ENCODE data around the gene FAM131B. TPM values are rescaled to one million over a fixed set of nuclear protein-coding genes. Genes with fewer than 3 reads are reported as not detected.

FAM131B gene
- total RNA-seq, 1 experiment from 2014 or later, result 17.3 TPM

GRCh38 chr7:143314127-143314526 lies 48.4 kb downstream of the FAM131B start:
- no peak overlapping the region for H3T11ph ChIP-seq (ENCODE audit: low read length)
- no peaks in the 10 kb centered on the region for H3K23me2 ChIP-seq (ENCODE audit: insufficient read length, low read depth, low read length, poor library complexity, severe bottlenecking)
- H4K8ac ChIP-seq (replicated peaks; ENCODE audit: insufficient read length, low read depth, low read length), result no peak overlapping the region
- H4K5ac ChIP-seq (ENCODE audit: insufficient read length, low read depth, low read length), result no peak overlapping the region
- no peak overlapping the region for H2AK5ac ChIP-seq (ENCODE audit: insufficient read length, low read length)
- no peak overlapping the region for H3K56ac ChIP-seq (ENCODE audit: insufficient read length, low read depth, low read length)
- no peak overlapping the region for H3K14ac ChIP-seq (ENCODE audit: insufficient read depth, low read length)
- Mint-ChIP-seq H3K27me3 (ENCODE audit: low read depth) (no peaks in the 10 kb centered on the region), H3K4me1 (peaks cover 0 to 11% of the 10 kb centered on the region in 2 experiments; a peak in 2 of 4 replicates), H3K9me3 (no peaks in the 10 kb centered on the region), H3K36me3 (ENCODE audit: insufficient read depth in 1 of 3, low read depth in 3 of 3) (peaks cover 0 to 4% (median 4%) of the 10 kb centered on the region in 3 experiments; a peak in 3 of 7 replicates), H3K27ac (no peak overlapping the region), H3K4me3 (no peak overlapping the region)
- no peaks in the 10 kb centered on the region for H3K79me1 ChIP-seq (ENCODE audit: insufficient read depth, low read depth, low read length, poor library complexity, severe bottlenecking)
- H3K27me3 ChIP-seq (ENCODE audit: insufficient read depth, low read length), result no peaks in the 10 kb centered on the region
- H3K4me2 ChIP-seq (ENCODE audit: insufficient read depth, insufficient read length, low read length), result no peak overlapping the region
- TF ChIP-seq, protein P1, sequence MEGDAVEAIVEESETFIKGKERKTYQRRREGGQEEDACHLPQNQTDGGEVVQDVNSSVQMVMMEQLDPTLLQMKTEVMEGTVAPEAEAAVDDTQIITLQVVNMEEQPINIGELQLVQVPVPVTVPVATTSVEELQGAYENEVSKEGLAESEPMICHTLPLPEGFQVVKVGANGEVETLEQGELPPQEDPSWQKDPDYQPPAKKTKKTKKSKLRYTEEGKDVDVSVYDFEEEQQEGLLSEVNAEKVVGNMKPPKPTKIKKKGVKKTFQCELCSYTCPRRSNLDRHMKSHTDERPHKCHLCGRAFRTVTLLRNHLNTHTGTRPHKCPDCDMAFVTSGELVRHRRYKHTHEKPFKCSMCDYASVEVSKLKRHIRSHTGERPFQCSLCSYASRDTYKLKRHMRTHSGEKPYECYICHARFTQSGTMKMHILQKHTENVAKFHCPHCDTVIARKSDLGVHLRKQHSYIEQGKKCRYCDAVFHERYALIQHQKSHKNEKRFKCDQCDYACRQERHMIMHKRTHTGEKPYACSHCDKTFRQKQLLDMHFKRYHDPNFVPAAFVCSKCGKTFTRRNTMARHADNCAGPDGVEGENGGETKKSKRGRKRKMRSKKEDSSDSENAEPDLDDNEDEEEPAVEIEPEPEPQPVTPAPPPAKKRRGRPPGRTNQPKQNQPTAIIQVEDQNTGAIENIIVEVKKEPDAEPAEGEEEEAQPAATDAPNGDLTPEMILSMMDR (conservative IDR thresholded peaks at IDR 0.05), result no peak
- H3K18ac ChIP-seq (ENCODE audit: insufficient read length, low read depth, low read length), result no peak overlapping the region
- H2BK120ac ChIP-seq (ENCODE audit: low read depth, low read length, poor library complexity, severe bottlenecking), result no peak overlapping the region
- no peak overlapping the region for H2BK5ac ChIP-seq (ENCODE audit: insufficient read length, low read length)
- no peak overlapping the region for H2BK20ac ChIP-seq (ENCODE audit: low read depth, low read length, poor library complexity, severe bottlenecking)
- no peak overlapping the region for H3K27ac ChIP-seq (ENCODE audit: insufficient read length, low read depth, low read length)
- no peaks in the 10 kb centered on the region for H4K20me1 ChIP-seq (ENCODE audit: control insufficient read depth, insufficient read depth, insufficient read length)
- no peak overlapping the region for H2BK12ac ChIP-seq (ENCODE audit: insufficient read length, low read depth, low read length)
- no peaks in the 10 kb centered on the region for H3K4me1 ChIP-seq (ENCODE audit: insufficient read depth, low read length)
- no peak overlapping the region for H2BK15ac ChIP-seq (ENCODE audit: low read depth, low read length)
- H3K4ac ChIP-seq (ENCODE audit: low read depth, low read length), result no peak overlapping the region
- no peak overlapping the region for H4K91ac ChIP-seq (ENCODE audit: insufficient read length, low read depth, low read length)
- no peak for DNase-seq
- no peak overlapping the region for H2AFZ ChIP-seq (ENCODE audit: low read length)
- no peak overlapping the region for H3K23ac ChIP-seq (ENCODE audit: insufficient read length, low read depth, low read length)
- no peaks in the 10 kb centered on the region for H3K79me2 ChIP-seq (ENCODE audit: insufficient read depth, low read length)
- H3K9me3 ChIP-seq (ENCODE audit: control insufficient read depth, low read depth, low read length), result no peaks in the 10 kb centered on the region
- H3K9ac ChIP-seq (ENCODE audit: extremely low read depth, insufficient read length, low read length), result no peak overlapping the region
